GM19035 (cell line): ENCODE results near the gene KLKB1.
"Not testable (repeated sequence)": the region's sequence is repeated elsewhere in the genome, so short reads cannot be mapped to it uniquely, and the experiment has no call there.

Experiments used
- ATAC-seq: cut with Tn5 transposase; IDR thresholded peaks from one replicate; pipeline ENCODE4 v1.9.1; 2021; ENCODE audit not compliant: unreplicated experiment

The KLKB1 gene

GRCh38 chr4:186264660-186265059 lies 37.4 kb downstream of the KLKB1 start:
- ATAC-seq = no peak

- ATAC-seq = not testable (repeated sequence)
Observed at GRCh38 chr4:186265250-186265649, 37.9 kb downstream of the KLKB1 start.

- ATAC-seq = no peak
Observed at GRCh38 chr4:186265683-186266652, 38.7 kb downstream of the KLKB1 start, which contains the start of gene F11. Gene F11 (plus strand): TSS chr4:186266189. CDS start chr4:186267137, 948 bp downstream.

GRCh38 chr4:186266729-186267456 lies 39.6 kb downstream of the KLKB1 start:
- ATAC-seq = no peak

- ATAC-seq = no peak
Observed at GRCh38 chr4:186271081-186271678, 43.9 kb downstream of the KLKB1 start.

GRCh38 chr4:186272699-186273391 lies 45.5 kb downstream of the KLKB1 start:
- no peak for ATAC-seq

GRCh38 chr4:186273392-186273789 lies 46.1 kb downstream of the KLKB1 start:
- ATAC-seq = not testable (repeated sequence)

GRCh38 chr4:186283311-186283710 lies 56.0 kb downstream of the KLKB1 start:
- no peak for ATAC-seq

- no peak for ATAC-seq
Observed at GRCh38 chr4:186285147-186285546, 57.8 kb downstream of the KLKB1 start.

- no peak for ATAC-seq
Observed at GRCh38 chr4:186286581-186286980, 59.3 kb downstream of the KLKB1 start.

- ATAC-seq = no peak
Observed at GRCh38 chr4:186291256-186291890, 64.1 kb downstream of the KLKB1 start.

- ATAC-seq = no peak
Observed at GRCh38 chr4:186294160-186294559, 66.9 kb downstream of the KLKB1 start.

- no peak for ATAC-seq
Observed at GRCh38 chr4:186296481-186296880, 69.2 kb downstream of the KLKB1 start.

- no peak for ATAC-seq
Observed at GRCh38 chr4:186297013-186297645, 69.8 kb downstream of the KLKB1 start.

GRCh38 chr4:186298031-186298647 lies 70.8 kb downstream of the KLKB1 start:
- no peak for ATAC-seq

GRCh38 chr4:186299291-186299690 lies 72.0 kb downstream of the KLKB1 start:
- no peak for ATAC-seq

- no peak for ATAC-seq
Observed at GRCh38 chr4:186300659-186301390, 73.5 kb downstream of the KLKB1 start.

- no peak for ATAC-seq
Observed at GRCh38 chr4:186304216-186304615, 76.9 kb downstream of the KLKB1 start.
